IMR-90 (cell line): ENCODE results near the gene SUSD6.

Source experiments
- CEBPB ChIP-seq: IDR thresholded peaks from 2 replicates; pipeline ENCODE4 v1.6.1; 2012; ENCODE audit warnings: low read depth, low read length, improper control_type of control experiment
- CHD1 ChIP-seq: IDR thresholded peaks from 2 replicates; pipeline ENCODE4 v1.6.1; 2012; ENCODE audit warnings: low read depth, low read length, improper control_type of control experiment
- FOS ChIP-seq: fragments of 150-350 bp; IDR thresholded peaks from 2 replicates; pipeline ENCODE4 v1.6.1; 2016; ENCODE audit warnings: low read depth, low read length
- MAFK ChIP-seq: IDR thresholded peaks from 2 replicates; pipeline ENCODE4 v1.6.1; 2012; ENCODE audit warnings: low read depth, low read length, improper control_type of control experiment
- MAZ ChIP-seq: IDR thresholded peaks from 2 replicates; pipeline ENCODE4 v1.6.1; 2012; ENCODE audit warnings: low read depth, mild to moderate bottlenecking, low read length, improper control_type of control experiment, moderate library complexity, borderline replicate concordance
- MXI1 ChIP-seq: IDR thresholded peaks from 2 replicates; pipeline ENCODE4 v1.6.1; 2012; ENCODE audit warnings: low read depth, mild to moderate bottlenecking, low read length, moderate library complexity, borderline replicate concordance
- NFE2L2 ChIP-seq: fragments of 150-350 bp; IDR thresholded peaks from 2 replicates; pipeline ENCODE4 v1.6.1; 2016; ENCODE audit warnings: low read depth, mild to moderate bottlenecking, low read length
- POLR2A ChIP-seq: IDR thresholded peaks from 2 replicates; pipeline ENCODE4 v1.6.1; 2012; ENCODE audit warnings: mild to moderate bottlenecking, low read depth, low read length
- RAD21 ChIP-seq: IDR thresholded peaks from 2 replicates; pipeline ENCODE4 v1.6.1; 2012; ENCODE audit warnings: low read length, improper control_type of control experiment
- RCOR1 ChIP-seq: IDR thresholded peaks from 2 replicates; pipeline ENCODE4 v1.6.1; 2012; ENCODE audit warnings: mild to moderate bottlenecking, low read length, improper control_type of control experiment; ENCODE audit not compliant: insufficient replicate concordance
- RFX5 ChIP-seq: IDR thresholded peaks from 2 replicates; pipeline ENCODE4 v1.8.0; 2012; ENCODE audit warnings: low read depth, mild to moderate bottlenecking, low read length, moderate library complexity
- SMC3 ChIP-seq: fragments of 150-350 bp; IDR thresholded peaks from 2 replicates; pipeline ENCODE4 v1.6.1; 2016; ENCODE audit warnings: low read depth, mild to moderate bottlenecking, antibody characterized with exemption, low read length, moderate library complexity
- TF ChIP-seq, protein P1 (sequence below): conservative IDR thresholded peaks from 2 replicates; pipeline ENCODE4 v1.5.1; 2012; ENCODE audit warnings: mild to moderate bottlenecking, low read depth, low read length, improper control_type of control experiment
- TF ChIP-seq, protein P2 (sequence below): fragments of 150-350 bp; IDR thresholded peaks from 2 replicates; pipeline ENCODE4 v1.6.1; 2017; ENCODE audit warnings: mild to moderate bottlenecking, antibody characterized with exemption, low read length, low read depth

DNA sequence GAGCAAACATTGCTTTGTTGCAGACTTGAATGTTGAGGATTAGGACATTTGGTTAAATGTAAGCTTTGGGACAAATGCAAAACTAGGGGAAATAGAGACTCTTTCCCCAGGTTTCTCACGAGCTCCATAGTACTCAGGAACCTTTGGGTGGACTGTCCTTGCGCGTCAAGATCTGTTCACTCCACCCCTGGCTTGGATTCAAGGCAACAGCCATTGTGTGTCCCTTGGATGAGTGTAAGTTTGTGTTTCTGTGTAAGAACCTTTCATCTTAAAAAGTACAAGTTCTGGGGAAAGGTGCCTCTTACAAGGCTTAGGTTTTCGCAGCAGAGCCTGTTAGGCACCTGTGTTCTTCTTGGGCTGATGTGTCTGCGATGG is 3.7 kb downstream of the SUSD6 start:
- TF ChIP-seq, protein P1, sequence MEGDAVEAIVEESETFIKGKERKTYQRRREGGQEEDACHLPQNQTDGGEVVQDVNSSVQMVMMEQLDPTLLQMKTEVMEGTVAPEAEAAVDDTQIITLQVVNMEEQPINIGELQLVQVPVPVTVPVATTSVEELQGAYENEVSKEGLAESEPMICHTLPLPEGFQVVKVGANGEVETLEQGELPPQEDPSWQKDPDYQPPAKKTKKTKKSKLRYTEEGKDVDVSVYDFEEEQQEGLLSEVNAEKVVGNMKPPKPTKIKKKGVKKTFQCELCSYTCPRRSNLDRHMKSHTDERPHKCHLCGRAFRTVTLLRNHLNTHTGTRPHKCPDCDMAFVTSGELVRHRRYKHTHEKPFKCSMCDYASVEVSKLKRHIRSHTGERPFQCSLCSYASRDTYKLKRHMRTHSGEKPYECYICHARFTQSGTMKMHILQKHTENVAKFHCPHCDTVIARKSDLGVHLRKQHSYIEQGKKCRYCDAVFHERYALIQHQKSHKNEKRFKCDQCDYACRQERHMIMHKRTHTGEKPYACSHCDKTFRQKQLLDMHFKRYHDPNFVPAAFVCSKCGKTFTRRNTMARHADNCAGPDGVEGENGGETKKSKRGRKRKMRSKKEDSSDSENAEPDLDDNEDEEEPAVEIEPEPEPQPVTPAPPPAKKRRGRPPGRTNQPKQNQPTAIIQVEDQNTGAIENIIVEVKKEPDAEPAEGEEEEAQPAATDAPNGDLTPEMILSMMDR, result no peak
- no peak for TF ChIP-seq SMC3
- no peak for TF ChIP-seq CEBPB
- no peak for TF ChIP-seq POLR2A
- TF ChIP-seq CHD1, result no peak
- no peak for TF ChIP-seq FOS
- no peak for TF ChIP-seq NFE2L2
- no peak for TF ChIP-seq RCOR1
- TF ChIP-seq MXI1, result no peak
- TF ChIP-seq MAFK, result no peak
- TF ChIP-seq, protein P2, sequence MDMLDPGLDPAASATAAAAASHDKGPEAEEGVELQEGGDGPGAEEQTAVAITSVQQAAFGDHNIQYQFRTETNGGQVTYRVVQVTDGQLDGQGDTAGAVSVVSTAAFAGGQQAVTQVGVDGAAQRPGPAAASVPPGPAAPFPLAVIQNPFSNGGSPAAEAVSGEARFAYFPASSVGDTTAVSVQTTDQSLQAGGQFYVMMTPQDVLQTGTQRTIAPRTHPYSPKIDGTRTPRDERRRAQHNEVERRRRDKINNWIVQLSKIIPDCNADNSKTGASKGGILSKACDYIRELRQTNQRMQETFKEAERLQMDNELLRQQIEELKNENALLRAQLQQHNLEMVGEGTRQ, result no peak
- TF ChIP-seq RAD21, result no peak
- no peak for TF ChIP-seq MAZ
- no peak for TF ChIP-seq RFX5
